H1 (cell line): Measurements from ENCODE around the gene AIFM2. TPM values are rescaled to one million over a fixed set of nuclear protein-coding genes. Genes with fewer than 3 reads are reported as not detected.

Experiments used
- CTCF ChIA-PET: fragments of 300-600 bp; sonication (Branson Sonifier 250); formaldehyde crosslinking; loops from one replicate; lab custom pipeline; 2021; ENCODE audit not compliant: partially characterized antibody; lab: Charles Lee
- POLR2A ChIA-PET: fragments of 300-600 bp; sonication (Branson Sonifier 250); formaldehyde crosslinking; loops from one replicate; lab custom pipeline; 2021; ENCODE audit warnings: inconsistent platforms; ENCODE audit not compliant: partially characterized antibody; lab: Charles Lee
- DNase-seq, 2 experiments: peaks; one replicate each; pipeline versions ENCODE4 v3.0.0 to v3.0.0-alpha.2; 2010 to 2022; ENCODE audit warnings: low spot score in 2 of 2, low read depth in 1 of 2, mixed read lengths in 1 of 2
- FAIRE-seq: peaks from 2 replicates; lab custom pipeline; 2011; peaks lifted over from hg19 to GRCh38; lab: Jason Lieb, UNC
- H2AFZ ChIP-seq: 2 replicates; pipeline ENCODE4 v1.8.1; 2012; ENCODE audit warnings: low read length, inconsistent platforms
- H2AK5ac ChIP-seq: 2 replicates; pipeline ENCODE4 v1.6.1; 2013; ENCODE audit warnings: low read depth, low read length
- H2BK120ac ChIP-seq: replicated peaks from 2 replicates; pipeline ENCODE3; 2013; ENCODE audit warnings: low read depth, low read length, inconsistent platforms
- H2BK12ac ChIP-seq: 2 replicates; pipeline ENCODE4 v1.6.1; 2013; ENCODE audit warnings: low read depth, low read length
- H2BK15ac ChIP-seq: 2 replicates; pipeline ENCODE4 v1.6.1; 2013; ENCODE audit warnings: low read length
- H2BK20ac ChIP-seq: 2 replicates; pipeline ENCODE4 v1.6.1; 2013; ENCODE audit warnings: low read length
- H2BK5ac ChIP-seq: 2 replicates; pipeline ENCODE4 v1.6.1; 2013; ENCODE audit warnings: low read depth, low read length
- H3K14ac ChIP-seq: 2 replicates; pipeline ENCODE4 v1.6.1; 2013; ENCODE audit warnings: inconsistent platforms; ENCODE audit not compliant: insufficient read length
- H3K18ac ChIP-seq: 2 replicates; pipeline ENCODE4 v1.6.1; 2013; ENCODE audit warnings: low read length; ENCODE audit errors: extremely low read depth
- H3K23ac ChIP-seq: 2 replicates; pipeline ENCODE4 v1.6.1; 2013; ENCODE audit warnings: inconsistent platforms; ENCODE audit not compliant: insufficient read length
- H3K23me2 ChIP-seq: 2 replicates; pipeline ENCODE4 v1.6.1; 2013; ENCODE audit warnings: low read depth, low read length
- H3K27ac ChIP-seq: 2 replicates; pipeline ENCODE4 v1.6.1; 2011; ENCODE audit warnings: low read depth, low read length, inconsistent platforms
- H3K27me3 ChIP-seq, 4 experiments: replicated peaks in 1 of 4; 1 replicate in 1 of 4; 2 replicates in 3 of 4; pipeline versions ENCODE4 v1.6.1 to v1.8.1; 2011 to 2013; ENCODE audit warnings: low read length in 3 of 4, mild to moderate bottlenecking in 3 of 4, inconsistent platforms in 2 of 4, mixed read lengths in 2 of 4, moderate library complexity in 1 of 4; ENCODE audit not compliant: control insufficient read depth in 3 of 4, insufficient read depth in 3 of 4; ENCODE audit errors: extremely low read depth in 1 of 4
- H3K36me3 ChIP-seq, 4 experiments: 2 replicates each; pipeline versions ENCODE4 v1.6.1 to v1.8.1; 2011 to 2013; ENCODE audit warnings: mild to moderate bottlenecking in 4 of 4, low read length in 3 of 4, moderate library complexity in 2 of 4, control low read depth in 1 of 4, inconsistent platforms in 1 of 4; ENCODE audit not compliant: insufficient read depth in 4 of 4, control insufficient read depth in 2 of 4
- H3K4ac ChIP-seq: replicated peaks from 2 replicates; pipeline ENCODE3; 2013; ENCODE audit warnings: low read length, low read depth, mixed read lengths, inconsistent platforms; ENCODE audit not compliant: insufficient read length
- H3K4me1 ChIP-seq, 4 experiments: replicated peaks in 1 of 4; 1 replicate in 1 of 4; 2 replicates in 3 of 4; pipeline versions ENCODE4 v1.6.1 to v1.8.1; 2011 to 2013; ENCODE audit warnings: low read length in 3 of 4, inconsistent platforms in 2 of 4, mixed read lengths in 1 of 4; ENCODE audit not compliant: insufficient read depth in 4 of 4, control insufficient read depth in 3 of 4
- H3K4me2 ChIP-seq, 2 experiments: 2 replicates each; pipeline versions ENCODE4 v1.6.1 to v1.8.1; 2011 to 2013; ENCODE audit warnings: low read depth in 2 of 2, low read length in 2 of 2, control low read depth in 1 of 2, inconsistent platforms in 1 of 2, mild to moderate bottlenecking in 1 of 2; ENCODE audit not compliant: insufficient read depth in 1 of 2
- H3K4me3 ChIP-seq, 4 experiments: fragments of 200-600, 300-600 bp in 1 of 4; sonication (generic), shearing (Covaris generic), sonication (Bioruptor Twin) in 1 of 4; 2 replicates each; pipeline versions ENCODE4 v1.5.1 to v1.8.1; 2011 to 2016; ENCODE audit warnings: low read length in 4 of 4, low read depth in 3 of 4, control low read depth in 2 of 4, inconsistent platforms in 2 of 4, mild to moderate bottlenecking in 2 of 4, mixed read lengths in 1 of 4, moderate library complexity in 1 of 4; ENCODE audit not compliant: insufficient read depth in 2 of 4; ENCODE audit errors: extremely low read depth in 1 of 4
- H3K56ac ChIP-seq: replicated peaks from 2 replicates; pipeline ENCODE3; 2013; ENCODE audit warnings: low read depth, mild to moderate bottlenecking, mixed read lengths, low read length, inconsistent platforms; ENCODE audit not compliant: insufficient read length
- H3K79me1 ChIP-seq: 2 replicates; pipeline ENCODE4 v1.6.1; 2013; ENCODE audit warnings: low read depth, low read length, control low read depth
- H3K79me2 ChIP-seq, 2 experiments: 2 replicates each; pipeline versions ENCODE4 v1.6.1 to v1.8.1; 2012 to 2013; ENCODE audit warnings: low read length in 2 of 2, mild to moderate bottlenecking in 2 of 2, inconsistent platforms in 1 of 2; ENCODE audit not compliant: insufficient read depth in 2 of 2, control insufficient read depth in 1 of 2
- H3K9ac ChIP-seq, 4 experiments: replicated peaks in 1 of 4; 1 replicate in 1 of 4; 2 replicates in 3 of 4; pipeline versions ENCODE4 v1.6.1 to v1.8.1; 2011 to 2013; ENCODE audit warnings: low read depth in 3 of 4, low read length in 3 of 4, control low read depth in 2 of 4, mild to moderate bottlenecking in 2 of 4, moderate library complexity in 2 of 4, inconsistent platforms in 1 of 4; ENCODE audit errors: extremely low read depth in 1 of 4
- H3K9me3 ChIP-seq, 2 experiments: 2 replicates each; pipeline versions ENCODE4 v1.6.1 to v1.8.1; 2012 to 2013; ENCODE audit warnings: mild to moderate bottlenecking in 2 of 2, moderate library complexity in 2 of 2, control low read depth in 1 of 2, inconsistent platforms in 1 of 2, low read depth in 1 of 2, low read length in 1 of 2, mixed read lengths in 1 of 2; ENCODE audit not compliant: insufficient read depth in 2 of 2
- H4K20me1 ChIP-seq, 2 experiments: replicated peaks in 1 of 2; 2 replicates each; pipeline versions ENCODE3 to v1.8.1; 2011 to 2013; ENCODE audit warnings: inconsistent platforms in 2 of 2, low read length in 2 of 2, mild to moderate bottlenecking in 1 of 2; ENCODE audit not compliant: insufficient read depth in 2 of 2, control insufficient read depth in 1 of 2
- H4K5ac ChIP-seq: 2 replicates; pipeline ENCODE4 v1.6.1; 2013; ENCODE audit warnings: low read length, low read depth, mixed read lengths, inconsistent platforms; ENCODE audit not compliant: insufficient read length
- H4K8ac ChIP-seq: 2 replicates; pipeline ENCODE4 v1.8.0; 2013; ENCODE audit warnings: mild to moderate bottlenecking, moderate library complexity, low read length, inconsistent platforms; ENCODE audit not compliant: insufficient read depth; ENCODE audit errors: extremely low read depth
- H4K91ac ChIP-seq: replicated peaks from 2 replicates; pipeline ENCODE3; 2013; ENCODE audit warnings: low read length, mixed read lengths, inconsistent platforms; ENCODE audit not compliant: insufficient read length
- CBX8 ChIP-seq: fragments of 300-800, 300-1000 bp; sonication (generic); IDR thresholded peaks from 2 replicates; pipeline ENCODE4 v1.7.1; 2016; ENCODE audit warnings: low read depth, low read length, borderline replicate concordance
- EP300 ChIP-seq, 2 experiments: IDR thresholded peaks; 1 replicate in 1 of 2; 2 replicates in 1 of 2; pipeline ENCODE4 v1.6.1; 2011 to 2012; ENCODE audit warnings: low read depth in 2 of 2, low read length in 2 of 2, mild to moderate bottlenecking in 2 of 2, borderline replicate concordance in 1 of 2, inconsistent platforms in 1 of 2, moderate library complexity in 1 of 2
- FOSL1 ChIP-seq: IDR thresholded peaks from 2 replicates; pipeline ENCODE4 v1.6.1; 2011; ENCODE audit warnings: mild to moderate bottlenecking, low read depth, low read length, moderate library complexity; ENCODE audit not compliant: insufficient read depth
- KDM5A ChIP-seq: fragments of 200-600 bp; IDR thresholded peaks from 2 replicates; pipeline ENCODE4 v1.7.1; 2012; ENCODE audit warnings: mild to moderate bottlenecking, low read length, inconsistent platforms, mixed read lengths
- NRF1 ChIP-seq: IDR thresholded peaks from 2 replicates; pipeline ENCODE4 v1.6.1; 2011; ENCODE audit warnings: mild to moderate bottlenecking, low read depth, low read length, improper control_type of control experiment
- RFX5 ChIP-seq: IDR thresholded peaks from 2 replicates; pipeline ENCODE4 v1.6.1; 2011; ENCODE audit warnings: low read depth, low read length, improper control_type of control experiment, borderline replicate concordance
- SRF ChIP-seq: IDR thresholded peaks from 2 replicates; pipeline ENCODE4 v1.6.1; 2011; ENCODE audit warnings: mild to moderate bottlenecking, low read depth, low read length, moderate library complexity
- TAF1 ChIP-seq: IDR thresholded peaks from 2 replicates; pipeline ENCODE4 v1.6.1; 2011; ENCODE audit warnings: mild to moderate bottlenecking, low read depth, low read length
- YY1 ChIP-seq: IDR thresholded peaks from 2 replicates; pipeline ENCODE4 v1.6.1; 2011; ENCODE audit warnings: low read depth, mild to moderate bottlenecking, low read length
- WGBS, 2 experiments: shearing (Covaris generic) in 1 of 2; methylation state at CpG; one replicate each; pipeline versions ENCODE4 v1.1.6 to v1.1.7; 2013 to 2015; ENCODE audit warnings: low lambda C conversion rate in 2 of 2, mixed read lengths in 2 of 2, inconsistent platforms in 1 of 2, low coverage in 1 of 2, missing lambda C conversion rate in 1 of 2; ENCODE audit not compliant: insufficient replicate concordance in 2 of 2, insufficient coverage in 1 of 2, insufficient read length in 1 of 2; ENCODE audit errors: extremely low coverage in 1 of 2, missing lambda C conversion rate in 1 of 2; 5-methylcytosine and 5-hydroxymethylcytosine counted together
- polyA plus RNA-seq, 7 experiments: library from polyadenylated mRNA; depleted of rRNA in 3 of 7; stranded (reverse) in 5 of 7; unstranded in 2 of 7; fragments of >200 nt in 5 of 7; fragments of 200-250 nt in 2 of 7; gene quantifications; 1 replicate in 5 of 7; 2 replicates in 1 of 7; 4 replicates in 1 of 7; pipeline versions ENCODE4 v1.2.1 to v1.2.3, GENCODE V29; 2011 to 2013; ENCODE audit warnings: missing spikeins in 2 of 7, mixed read lengths in 2 of 7
- total RNA-seq: library from RNA; stranded (reverse); fragmentation: NEBNext Ultra II Directional; extraction: Animal tissue kit (Norgen Biotek cat#: 25700); gene quantifications from 2 replicates; pipeline ENCODE4 v1.2.1, GENCODE V29; 2021
- TF ChIP-seq, protein P1 (sequence below), 3 experiments: IDR thresholded peaks; 1 replicate in 2 of 3; 2 replicates in 1 of 3; pipeline versions ENCODE4 v1.5.1 to v1.6.1; 2011; ENCODE audit warnings: low read length in 3 of 3, mild to moderate bottlenecking in 3 of 3, inconsistent platforms in 2 of 3, low read depth in 1 of 3, moderate library complexity in 1 of 3; ENCODE audit not compliant: insufficient read depth in 1 of 3; ENCODE audit errors: control extremely low read depth in 1 of 3

The AIFM2 gene
- total and polyA plus RNA-seq, 2 of the 8 experiments (the other 6 are each of a cell fraction or from before 2014, with no cell fraction given) = 4.0 TPM

DNA sequence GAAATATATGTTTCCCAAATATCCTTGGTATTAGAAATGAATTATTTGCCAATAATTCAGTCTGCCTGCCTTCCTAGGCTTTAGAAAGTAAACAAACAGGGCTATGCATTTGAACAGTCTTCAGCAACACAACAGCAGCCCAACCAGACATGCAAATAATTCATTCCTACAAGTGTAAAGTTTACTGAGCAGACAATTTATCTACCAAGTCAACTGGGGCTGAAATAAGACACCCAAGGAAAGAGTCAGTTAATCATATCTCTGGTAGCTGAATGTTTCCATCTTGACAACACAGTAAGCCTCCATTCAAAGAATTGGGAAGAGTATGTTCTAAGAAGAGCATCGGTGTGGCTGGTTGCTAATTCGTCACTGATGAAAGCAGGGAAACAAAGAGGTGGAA, 38.4 kb downstream of the AIFM2 start:
- Histone ChIP-seq H3K27ac (no peak overlapping the region), H3K4ac (no peak overlapping the region), H4K20me1 (no peaks in the 10 kb centered on the region), H2BK12ac (no peak overlapping the region), H2BK120ac (no peak overlapping the region), H3K79me2 (no peaks in the 10 kb centered on the region), H2AFZ (no peak overlapping the region), H3K9me3 (no peaks in the 10 kb centered on the region), H3K9ac (no peak overlapping the region), H3K4me2 (no peak overlapping the region), H4K8ac (no peak overlapping the region), H4K91ac (no peak overlapping the region), H3K18ac (no peak overlapping the region), H3K14ac (no peak overlapping the region), H3K36me3 (no peaks in the 10 kb centered on the region), H3K4me3 (no peak overlapping the region), H2BK5ac (no peak overlapping the region), H2BK20ac (no peak overlapping the region)
- 82% methylated on average over 2 of the region's 2 CpGs; no CpG with 5 or more reads in 1 of the 2 experiments for WGBS, 2 experiments
- POLR2A ChIA-PET = interaction anchor here (1.4 kb wide), 1 partner anchor 13 kb away, joined by 4 read pairs; no protein-coding TSS in a partner anchor
- FAIRE-seq = no peak
- CTCF ChIA-PET = interaction anchor here (1.2 to 9.6 kb wide), 6 partner anchors 9 to 180 kb away, joined by 3 to 90 read pairs (median 8); no protein-coding TSS in a partner anchor
- TF ChIP-seq FOSL1 = no peak
- no peak for TF ChIP-seq TAF1
- no peak for TF ChIP-seq NRF1
- TF ChIP-seq, protein P1, sequence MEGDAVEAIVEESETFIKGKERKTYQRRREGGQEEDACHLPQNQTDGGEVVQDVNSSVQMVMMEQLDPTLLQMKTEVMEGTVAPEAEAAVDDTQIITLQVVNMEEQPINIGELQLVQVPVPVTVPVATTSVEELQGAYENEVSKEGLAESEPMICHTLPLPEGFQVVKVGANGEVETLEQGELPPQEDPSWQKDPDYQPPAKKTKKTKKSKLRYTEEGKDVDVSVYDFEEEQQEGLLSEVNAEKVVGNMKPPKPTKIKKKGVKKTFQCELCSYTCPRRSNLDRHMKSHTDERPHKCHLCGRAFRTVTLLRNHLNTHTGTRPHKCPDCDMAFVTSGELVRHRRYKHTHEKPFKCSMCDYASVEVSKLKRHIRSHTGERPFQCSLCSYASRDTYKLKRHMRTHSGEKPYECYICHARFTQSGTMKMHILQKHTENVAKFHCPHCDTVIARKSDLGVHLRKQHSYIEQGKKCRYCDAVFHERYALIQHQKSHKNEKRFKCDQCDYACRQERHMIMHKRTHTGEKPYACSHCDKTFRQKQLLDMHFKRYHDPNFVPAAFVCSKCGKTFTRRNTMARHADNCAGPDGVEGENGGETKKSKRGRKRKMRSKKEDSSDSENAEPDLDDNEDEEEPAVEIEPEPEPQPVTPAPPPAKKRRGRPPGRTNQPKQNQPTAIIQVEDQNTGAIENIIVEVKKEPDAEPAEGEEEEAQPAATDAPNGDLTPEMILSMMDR (IDR thresholded peaks at IDR 0.05; ENCODE audit: control extremely low read depth in 1 of 3, insufficient read depth in 1 of 3, low read depth in 1 of 3, low read length in 3 of 3) = no peak
- no peak for TF ChIP-seq EP300 (IDR thresholded peaks at IDR 0.05; ENCODE audit: borderline replicate concordance in 1 of 2, low read depth in 2 of 2, low read length in 2 of 2)
- TF ChIP-seq YY1 = no peak
- no peak for TF ChIP-seq RFX5
- no peak for TF ChIP-seq SRF
- no peak for TF ChIP-seq KDM5A
- no peak for TF ChIP-seq CBX8
- TF ChIP-seq, all 59 proteins: peak for 0
- H2BK15ac ChIP-seq = no peak overlapping the region
- H3K23ac ChIP-seq = no peak overlapping the region
- no peak overlapping the region for H2AK5ac ChIP-seq
- no peak overlapping the region for H3K56ac ChIP-seq
- no peaks in the 10 kb centered on the region for H3K23me2 ChIP-seq
- H3K79me1 ChIP-seq = no peaks in the 10 kb centered on the region
- H3K4me1 ChIP-seq = no peaks in the 10 kb centered on the region; a peak in 1 of 7 replicates
- no peak for DNase-seq
- H4K5ac ChIP-seq = no peak overlapping the region
- H3K27me3 ChIP-seq = no peaks in the 10 kb centered on the region; a peak in 1 of 7 replicates
